NCI-H2227 (cell line): ENCODE data around the gene TNFSF8.
A peak's percentile ranks its signal among the peaks of the same experiment; 100 is the strongest.

Source experiments
- DNase-seq: peaks from one replicate; lab custom pipeline; 2025; ENCODE audit not compliant: unreplicated experiment; lab: John Stamatoyannopoulos, UW

Gene TNFSF8

GRCh38 chr9:114936581-114936980 is 6.2 kb upstream of the TNFSF8 start:
- DNase-seq: no peak

GRCh38 chr9:114935119-114935518 is 4.7 kb upstream of the TNFSF8 start:
- DNase-seq: no peak

- DNase-seq: no peak
Observed at GRCh38 chr9:114932502-114932901, 2.1 kb upstream of the TNFSF8 start.

GRCh38 chr9:114931407-114931806 is 1.0 kb upstream of the TNFSF8 start:
- no peak for DNase-seq

DNA sequence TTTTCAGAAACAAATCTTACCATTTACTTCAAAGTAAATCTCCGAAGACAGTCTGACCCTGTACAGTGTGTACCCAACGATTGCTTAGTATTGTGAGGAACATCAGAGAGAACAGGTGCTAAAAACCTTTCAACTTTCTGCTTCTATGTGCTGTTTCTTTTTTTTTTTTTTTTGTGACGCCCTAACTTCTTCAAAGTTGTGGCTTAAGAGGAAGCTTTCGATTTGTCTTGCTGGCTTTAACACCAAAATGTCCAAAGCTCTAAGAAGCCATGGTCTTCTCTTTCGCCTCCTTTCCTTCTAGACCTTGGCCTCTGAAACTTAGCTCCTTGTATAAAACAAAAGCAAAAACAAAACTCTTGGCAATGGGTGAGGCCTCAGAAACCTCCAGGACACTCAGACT is 1.2 kb downstream of the TNFSF8 start:
- DNase-seq: no peak

GRCh38 chr9:114928671-114929070 is 1.7 kb downstream of the TNFSF8 start:
- no peak for DNase-seq

DNA sequence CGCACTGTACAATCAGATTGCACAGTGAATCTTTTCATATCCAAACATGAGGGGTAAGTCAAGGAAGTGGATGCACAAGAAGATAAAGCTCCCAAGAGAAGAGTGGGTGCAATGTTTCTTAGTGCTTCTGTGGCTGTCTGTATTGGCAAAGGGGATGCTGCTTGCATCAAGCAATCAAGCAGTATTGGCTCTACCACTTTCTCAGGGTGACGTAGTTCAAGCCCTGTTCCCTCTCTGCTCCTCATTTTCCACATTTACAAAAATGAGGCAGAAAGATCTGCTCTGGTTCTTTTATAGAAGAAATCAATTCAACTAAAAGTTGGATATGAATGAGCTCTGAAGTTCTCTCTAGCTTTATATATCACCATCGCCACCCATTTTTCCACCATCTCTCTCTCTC is 2.3 kb downstream of the TNFSF8 start:
- DNase-seq: no peak

- DNase-seq: no peak
Observed at GRCh38 chr9:114925672-114926071, 4.7 kb downstream of the TNFSF8 start.

DNA sequence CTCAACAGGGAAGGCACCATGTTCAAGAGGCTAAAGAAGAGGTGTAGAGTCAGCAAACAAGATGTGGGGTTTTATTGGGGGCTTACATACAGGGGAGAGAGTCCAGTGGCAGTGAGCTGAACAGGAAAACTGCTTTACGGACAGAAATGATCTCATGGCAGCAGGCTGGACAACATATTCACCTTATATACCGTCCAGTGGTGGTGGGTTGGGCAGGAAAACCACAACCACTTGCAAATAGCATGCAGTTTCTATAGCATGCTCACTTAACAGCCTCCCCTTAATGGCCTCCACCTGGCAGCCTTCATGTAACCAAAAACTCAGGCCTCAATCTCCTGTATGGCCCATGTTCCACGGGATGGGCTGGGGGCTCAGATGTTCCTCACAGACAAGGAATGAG is 5.4 kb downstream of the TNFSF8 start:
- DNase-seq: no peak

DNA sequence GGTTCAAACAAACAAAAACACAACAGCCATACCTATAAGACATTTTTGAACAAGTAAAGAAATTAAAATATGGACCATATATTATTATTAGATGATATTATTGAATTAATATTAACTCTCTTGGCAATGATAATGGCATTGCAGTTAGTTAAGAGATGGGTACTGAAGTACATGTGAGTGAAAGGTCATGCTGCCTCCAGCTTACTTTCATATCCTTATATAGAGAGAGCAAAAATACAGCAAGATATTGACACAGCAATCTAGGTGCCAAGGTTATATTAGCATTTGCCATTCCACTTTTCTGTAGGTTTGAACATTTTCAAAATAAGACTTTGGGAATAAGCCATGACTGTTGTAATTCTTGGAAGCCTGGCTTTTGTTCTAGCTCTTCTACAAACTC is 6.1 kb downstream of the TNFSF8 start:
- no peak for DNase-seq

DNA sequence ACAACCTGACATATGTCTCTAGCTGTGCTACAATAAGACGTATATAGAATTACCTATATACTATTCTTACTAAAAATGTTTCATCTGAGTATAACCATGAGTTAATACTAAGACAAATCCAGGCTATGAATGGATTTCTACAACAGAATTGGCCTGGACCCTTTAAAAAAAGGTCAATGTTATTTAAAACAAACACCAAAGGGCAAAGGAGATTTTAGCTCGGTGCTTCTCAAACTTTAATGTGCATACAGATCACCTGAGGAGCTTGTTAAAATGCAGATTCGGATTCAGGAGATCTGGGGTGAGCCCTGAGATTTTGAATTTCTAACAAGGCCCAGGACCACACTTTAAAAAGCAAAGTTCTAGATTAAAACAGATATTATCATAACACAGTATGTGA is 6.5 kb downstream of the TNFSF8 start:
- DNase-seq: no peak

DNA sequence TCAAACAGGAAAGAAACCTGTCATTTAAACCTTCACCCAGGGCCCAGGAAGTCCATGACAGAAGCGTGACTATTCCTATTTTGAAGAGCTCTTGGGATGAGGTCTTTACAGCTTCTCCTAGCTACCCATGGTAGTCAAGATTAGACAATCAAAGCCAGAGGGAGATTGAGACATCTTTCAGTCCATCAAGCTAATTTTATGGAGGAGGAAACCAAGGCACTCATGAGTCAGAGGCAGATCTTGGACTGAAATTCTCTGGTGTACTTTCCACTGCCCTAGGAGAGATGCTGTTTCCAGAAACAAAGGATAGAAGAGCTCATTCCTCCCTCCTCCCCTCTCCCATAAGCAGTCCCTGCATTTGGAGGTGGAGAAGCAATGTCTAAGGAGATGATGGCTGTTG is 9.2 kb downstream of the TNFSF8 start:
- no peak for DNase-seq

GRCh38 chr9:114919611-114920010 is 10.8 kb downstream of the TNFSF8 start:
- DNase-seq: no peak

DNA sequence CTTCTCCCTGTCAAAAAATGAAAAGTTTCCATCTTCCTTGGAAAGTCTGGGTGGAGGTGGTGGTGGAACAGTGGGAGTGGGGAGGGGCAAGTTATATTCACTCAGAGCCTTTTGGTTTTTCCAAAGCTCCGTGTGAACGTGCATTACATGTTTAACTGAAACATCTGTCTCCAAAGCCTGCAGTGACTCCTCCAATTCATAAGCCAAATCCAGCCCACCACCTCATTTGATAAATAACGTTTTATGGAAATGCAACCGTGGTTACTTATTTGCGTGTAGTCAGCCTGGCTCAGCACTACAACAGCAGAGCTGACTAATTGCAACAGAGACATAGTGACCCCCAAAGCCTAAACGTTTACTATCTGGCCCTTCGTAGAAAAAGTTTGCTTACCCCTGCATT is 13.9 kb downstream of the TNFSF8 start:
- DNase-seq: no peak

DNA sequence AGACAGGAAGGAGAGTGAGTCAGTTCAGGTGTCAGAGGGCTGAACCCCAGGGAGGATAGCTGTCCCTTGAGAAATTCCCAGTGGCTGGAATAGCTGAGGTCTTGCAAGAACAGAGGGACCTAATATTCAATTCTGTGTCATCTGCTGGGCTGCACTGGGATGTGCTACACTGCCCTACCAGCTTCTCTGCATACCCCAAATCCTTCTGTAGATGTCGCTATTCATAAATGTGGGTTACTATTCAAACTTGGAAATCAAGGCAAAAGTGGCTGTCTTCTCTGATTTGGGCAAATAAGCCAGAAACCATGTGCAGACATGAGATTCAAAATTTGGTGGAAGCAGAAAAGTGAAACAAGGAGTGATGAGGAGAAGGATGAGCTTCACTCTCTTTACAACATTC is 16.3 kb downstream of the TNFSF8 start:
- no peak for DNase-seq

GRCh38 chr9:114913656-114914055 is 16.7 kb downstream of the TNFSF8 start:
- DNase-seq: no peak

DNA sequence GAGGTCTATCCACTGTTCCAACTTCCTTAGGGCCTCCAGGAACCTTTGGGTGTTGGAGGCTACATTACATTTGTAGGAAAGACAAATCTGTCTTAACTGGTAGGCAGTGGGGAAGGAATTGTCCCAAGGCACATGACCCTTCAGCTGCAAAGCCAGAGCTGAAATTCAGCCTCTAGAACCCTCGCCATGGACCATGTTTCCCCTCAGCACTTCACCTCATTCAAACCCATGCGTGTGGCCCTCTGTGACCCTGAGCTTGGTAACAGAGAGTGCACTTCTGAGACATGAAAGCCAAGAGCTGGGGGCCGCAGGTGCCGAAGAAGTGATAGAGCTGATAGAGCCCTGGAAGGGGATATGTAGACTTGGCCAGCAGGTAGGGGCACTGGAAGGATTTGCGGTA is 17.2 kb downstream of the TNFSF8 start:
- no peak for DNase-seq

DNA sequence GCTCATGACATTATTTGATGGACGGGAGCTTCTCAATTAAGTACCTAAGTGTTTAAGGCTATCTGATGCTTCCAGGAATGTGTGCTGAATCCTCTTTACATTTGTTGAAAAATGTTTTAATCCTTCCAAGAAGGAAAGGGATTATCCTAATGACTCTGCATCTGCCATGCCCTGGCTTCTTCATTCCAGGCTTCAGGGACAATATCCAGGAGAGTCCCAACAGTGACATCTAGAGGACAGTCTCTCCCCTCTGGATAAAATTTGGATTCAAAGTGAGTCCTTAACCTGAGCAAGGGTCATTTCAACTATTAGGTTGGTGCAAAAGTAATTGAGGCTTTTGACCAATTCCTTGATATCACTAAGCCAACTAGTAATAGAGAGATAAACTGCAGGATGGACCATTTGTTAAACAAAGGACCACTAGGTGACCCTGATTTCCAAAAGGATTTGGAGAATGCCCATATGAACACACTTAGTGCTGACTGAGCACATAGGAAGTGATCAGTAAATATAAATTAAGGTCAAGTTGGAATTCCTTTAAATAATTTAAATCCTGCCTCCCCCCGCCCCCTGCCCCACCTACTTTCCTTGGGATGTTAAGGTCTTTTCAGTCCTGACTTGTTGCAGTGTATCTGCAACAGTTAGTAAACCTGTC is 19.1 kb downstream of the TNFSF8 start:
- peak; percentile 0 for DNase-seq

GRCh38 chr9:114910541-114910940 is 19.9 kb downstream of the TNFSF8 start:
- no peak for DNase-seq

- DNase-seq: no peak
Observed at GRCh38 chr9:114909661-114910060, 20.7 kb downstream of the TNFSF8 start.

GRCh38 chr9:114908805-114909448 is 21.5 kb downstream of the TNFSF8 start:
- no peak for DNase-seq

DNA sequence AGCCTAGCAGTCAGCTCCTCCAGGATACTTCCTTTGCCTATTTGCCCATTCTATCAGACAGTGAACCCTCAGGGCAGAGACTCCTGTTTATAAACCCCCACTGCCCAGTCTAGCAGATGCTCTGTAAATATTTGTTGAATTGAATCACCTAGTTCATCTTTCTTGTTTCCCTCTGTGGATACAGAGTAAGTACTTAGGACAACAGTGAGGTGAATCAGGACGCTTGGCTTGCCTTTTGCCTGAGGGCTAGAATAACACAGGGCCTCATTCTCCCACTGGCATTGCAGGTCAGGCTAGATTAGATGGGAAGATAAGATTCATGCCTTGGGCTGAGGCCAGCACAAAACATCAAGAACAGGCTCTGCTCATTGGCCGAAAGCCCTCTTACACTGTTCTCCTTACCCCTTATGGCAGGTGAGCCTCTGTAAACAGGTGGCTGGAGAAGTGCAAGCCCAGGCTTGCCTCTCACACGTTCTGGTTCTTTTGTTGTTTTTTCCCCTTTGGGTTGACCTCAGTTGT is 22.2 kb downstream of the TNFSF8 start:
- DNase-seq: no peak
